ENCODE measurements around the gene BASP1. TPM values are rescaled to one million over a fixed set of nuclear protein-coding genes. Genes with fewer than 3 reads are reported as not detected.
"Not testable (repeated sequence)": the region's sequence is repeated elsewhere in the genome, so short reads cannot be mapped to it uniquely, and the experiment has no call there.

The BASP1 gene
- polyA plus RNA-seq, 1 donor: 19.4 TPM

GRCh38 chr5:17191574-17191973 lies 25.9 kb upstream of the BASP1 start:
- not testable (repeated sequence) for DNase-seq

DNA sequence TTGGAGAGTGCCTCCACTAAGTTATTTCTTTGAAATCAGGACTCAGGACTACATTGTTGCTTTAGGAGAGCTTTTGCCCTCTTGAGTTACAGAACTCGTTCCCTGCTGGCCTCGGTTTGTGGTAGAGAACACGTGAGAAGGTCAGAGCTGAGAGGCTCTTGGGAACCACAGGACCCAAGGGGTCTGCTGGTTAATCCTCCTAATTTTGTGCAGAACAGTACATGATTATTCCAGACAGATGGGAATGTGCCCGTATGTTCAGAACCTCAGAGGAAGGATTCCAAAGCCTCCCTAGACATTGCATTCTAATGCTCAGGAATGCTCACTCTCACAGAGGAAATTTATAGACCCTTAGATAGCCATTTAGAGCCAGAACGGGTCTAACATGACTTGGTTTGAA lies 25.2 kb upstream of the BASP1 start:
- no peak for DNase-seq

GRCh38 chr5:17196024-17196423 lies 21.4 kb upstream of the BASP1 start:
- no peak for DNase-seq

- no peak for DNase-seq
Measured at GRCh38 chr5:17196697-17197096, 20.7 kb upstream of the BASP1 start.

- peak; percentile 67 for DNase-seq
Measured at GRCh38 chr5:17203329-17204132, 13.9 kb upstream of the BASP1 start.

DNA sequence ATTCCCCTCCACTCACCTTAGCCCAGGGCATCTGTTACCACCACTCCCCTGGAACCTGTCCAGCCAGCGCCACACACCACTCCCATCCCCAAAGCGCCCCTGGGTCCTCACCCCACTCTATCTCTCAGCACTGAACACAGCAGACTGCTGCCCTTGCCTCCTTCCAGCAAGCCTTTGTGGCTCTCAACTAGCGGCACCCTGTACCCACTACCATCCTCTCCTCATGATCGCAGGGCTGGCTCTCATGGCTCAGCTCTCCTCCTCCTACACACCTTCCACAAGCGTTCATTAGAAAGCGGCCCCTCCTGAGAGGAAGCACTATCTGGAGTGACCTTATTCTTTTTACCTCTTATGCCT lies 13.3 kb upstream of the BASP1 start:
- DNase-seq: no peak

DNA sequence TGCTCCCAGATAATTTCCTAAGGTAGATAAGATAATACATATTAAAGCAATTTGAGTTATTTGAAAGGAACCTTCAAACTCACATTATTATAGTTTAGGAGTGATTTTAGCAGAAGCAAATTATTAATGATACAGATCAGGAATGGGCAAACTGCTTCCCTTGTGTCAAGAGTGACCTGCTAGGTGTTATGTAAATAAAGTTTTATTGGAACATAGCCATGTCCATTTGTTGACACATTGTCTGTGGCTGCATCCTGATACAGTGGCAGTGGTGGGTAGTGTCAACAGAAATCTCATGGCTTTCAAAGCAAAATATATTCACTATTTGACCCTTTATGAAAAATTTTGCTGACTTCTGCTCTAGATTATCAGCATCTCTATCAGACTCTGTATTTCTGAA lies 11.4 kb upstream of the BASP1 start:
- DNase-seq: no peak

DNA sequence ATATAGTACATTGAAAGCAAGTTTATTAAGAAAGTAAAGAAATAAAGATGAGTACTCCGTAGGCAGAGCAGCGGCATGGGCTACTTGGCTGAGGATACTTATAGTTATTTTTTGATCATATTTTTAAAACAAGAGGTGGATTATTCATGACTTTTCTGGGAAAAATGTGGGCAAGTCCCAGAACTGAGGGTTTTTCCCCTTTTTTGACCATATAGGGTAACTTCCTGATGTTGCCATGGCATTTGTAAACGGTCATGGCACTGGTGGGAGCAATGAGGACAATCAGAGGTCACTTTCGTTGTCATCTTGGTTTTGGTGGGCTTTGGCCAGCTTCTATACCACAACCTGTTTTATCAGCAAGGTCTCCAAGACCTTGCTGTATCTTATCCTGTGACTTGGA lies 5.2 kb upstream of the BASP1 start:
- DNase-seq: no peak

GRCh38 chr5:17212996-17213395 lies 4.4 kb upstream of the BASP1 start:
- DNase-seq: no peak

DNA sequence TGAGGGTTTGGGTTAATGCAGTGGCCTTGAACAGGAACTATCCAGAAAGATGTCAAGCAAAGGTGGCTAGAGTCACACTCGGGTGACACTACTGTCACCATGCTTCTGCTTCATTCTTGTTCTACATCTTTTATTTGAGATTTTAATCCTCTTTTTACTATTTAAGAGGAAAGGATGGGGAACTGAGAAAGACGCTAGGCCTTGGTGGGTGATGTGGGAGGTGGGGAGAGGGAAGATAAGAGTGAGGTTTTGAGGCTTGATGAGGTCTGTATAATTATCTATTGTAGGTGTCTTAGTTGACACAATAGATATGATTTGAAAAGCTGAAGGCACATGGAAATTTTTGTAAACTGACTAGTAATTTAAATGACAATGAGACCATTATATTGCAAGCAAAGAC lies 3.5 kb upstream of the BASP1 start:
- DNase-seq: no peak

GRCh38 chr5:17214893-17215292 lies 2.5 kb upstream of the BASP1 start:
- DNase-seq: no peak

- DNase-seq: no peak
Measured at GRCh38 chr5:17215361-17215760, 2.1 kb upstream of the BASP1 start.

GRCh38 chr5:17216176-17216973 lies 1.1 kb upstream of the BASP1 start:
- DNase-seq: peak; percentile 87

DNA sequence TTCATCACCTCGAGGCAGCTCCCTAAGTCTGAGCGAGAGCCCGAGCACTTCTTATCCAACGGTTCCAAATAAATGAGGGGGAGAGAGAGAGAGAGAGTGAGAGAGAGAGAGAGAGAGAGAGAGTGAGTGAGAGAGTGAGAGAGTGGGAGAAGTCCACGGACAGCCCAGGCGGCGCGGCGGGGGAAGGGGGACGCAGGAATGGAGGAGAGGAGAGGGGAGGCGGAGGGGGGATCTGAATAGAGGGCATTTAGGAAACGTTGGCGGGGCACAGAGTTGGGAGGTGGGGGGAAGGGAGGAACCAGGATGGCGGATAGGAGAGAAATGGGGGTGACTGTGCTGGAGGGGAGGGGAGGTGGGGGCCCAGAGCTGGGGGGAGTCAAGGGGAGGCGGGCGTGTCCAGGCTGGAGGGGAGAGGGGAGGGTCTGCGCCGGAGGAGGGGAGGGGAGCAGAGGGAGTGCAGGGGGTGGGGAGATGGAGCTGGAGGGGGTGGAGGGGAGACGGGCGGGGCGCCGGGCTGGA lies 398 bp upstream of the BASP1 start:
- DNase-seq: peak; percentile 76

GRCh38 chr5:17218353-17219005 lies 1.0 kb downstream of the BASP1 start:
- peak; percentile 46 for DNase-seq

DNA sequence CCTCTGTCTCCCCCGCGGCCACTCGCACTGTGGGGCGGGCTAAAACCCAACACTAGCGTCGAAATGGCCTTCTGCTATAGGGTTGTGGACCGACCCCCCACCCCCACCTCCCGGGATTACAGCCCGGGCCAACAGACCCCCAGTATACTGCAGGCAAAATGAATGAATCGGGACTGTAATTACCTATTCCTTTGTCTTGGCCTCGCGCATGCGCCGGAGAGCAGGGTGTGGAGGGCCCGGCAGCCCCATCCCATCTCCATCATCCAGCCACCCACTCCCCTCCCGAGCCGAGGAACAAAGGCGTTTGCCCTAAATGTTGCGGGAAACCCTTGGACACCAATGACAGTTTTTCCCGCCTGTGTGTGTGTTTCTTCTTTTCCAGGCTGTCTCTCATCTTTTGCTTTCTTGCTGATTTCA lies 1.6 kb downstream of the BASP1 start:
- DNase-seq: peak; percentile 53

GRCh38 chr5:17219469-17219868 lies 2.0 kb downstream of the BASP1 start:
- no peak for DNase-seq

- no peak for DNase-seq
Measured at GRCh38 chr5:17219992-17220391, 2.6 kb downstream of the BASP1 start.

- no peak for DNase-seq
Measured at GRCh38 chr5:17220469-17220868, 3.0 kb downstream of the BASP1 start.

DNA sequence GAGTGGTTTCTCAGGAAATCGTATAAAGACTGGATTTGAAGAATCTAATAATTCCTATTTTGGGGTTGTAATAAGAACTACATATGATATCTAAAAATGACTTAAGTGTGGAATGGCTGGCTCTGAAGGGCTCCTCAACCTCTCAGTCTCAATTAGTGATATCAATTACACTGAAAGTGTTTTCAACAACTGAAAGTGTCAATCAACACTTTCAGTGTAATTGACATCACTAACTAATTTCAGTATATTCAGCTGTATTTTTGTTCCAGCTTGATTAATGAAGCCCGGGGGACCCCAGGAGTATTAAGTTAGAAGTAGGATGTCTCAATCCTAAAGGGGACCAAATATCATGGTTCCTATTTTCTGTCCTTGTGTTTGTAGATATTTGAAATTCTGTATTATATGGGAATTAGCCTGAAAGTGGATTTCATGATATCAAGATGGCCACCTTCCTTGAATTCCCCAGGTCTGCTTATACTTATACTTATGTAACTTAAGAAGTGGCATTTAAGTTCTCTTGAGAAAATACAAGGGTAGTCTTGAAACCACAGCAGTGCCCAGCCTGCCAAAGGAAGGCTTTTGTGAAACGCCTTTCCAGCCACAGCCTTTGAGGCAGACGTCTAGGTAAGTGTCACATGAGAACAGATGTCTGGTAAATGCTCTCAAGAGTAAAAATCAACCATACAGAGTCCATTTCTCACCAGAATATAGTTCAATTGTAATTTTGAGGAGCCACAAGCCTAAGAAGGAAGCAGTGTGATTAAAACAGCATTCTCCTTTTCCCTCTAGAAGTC lies 4.6 kb downstream of the BASP1 start:
- no peak for DNase-seq

- no peak for DNase-seq
Measured at GRCh38 chr5:17222664-17223063, 5.2 kb downstream of the BASP1 start.
